Endodermal cell (in vitro differentiated cells): Measurements from ENCODE around the gene PRKRA. TPM values are rescaled to one million over a fixed set of nuclear protein-coding genes. Genes with fewer than 3 reads are reported as not detected.

Source experiments
- DNase-seq: peaks from one replicate; pipeline ENCODE4 v3.0.0-alpha.2; 2017
- H3K27ac ChIP-seq: 2 replicates; pipeline ENCODE4 v1.5.1; 2013; ENCODE audit warnings: mild to moderate bottlenecking, low read depth, low read length, moderate library complexity
- H3K27me3 ChIP-seq: 2 replicates; pipeline ENCODE4 v1.6.1; 2013; ENCODE audit warnings: mild to moderate bottlenecking, low read length, moderate library complexity; ENCODE audit not compliant: insufficient read depth, control insufficient read depth, poor library complexity, severe bottlenecking
- H3K36me3 ChIP-seq: 2 replicates; pipeline ENCODE4 v1.7.0; 2013; ENCODE audit warnings: mild to moderate bottlenecking, low read length, moderate library complexity; ENCODE audit not compliant: control insufficient read depth, insufficient read depth
- H3K4me1 ChIP-seq: one replicate; pipeline ENCODE4 v1.7.0; 2013; ENCODE audit warnings: low read length; ENCODE audit not compliant: control insufficient read depth, insufficient read depth
- H3K4me3 ChIP-seq: 2 replicates; pipeline ENCODE4 v1.5.1; 2013; ENCODE audit warnings: mild to moderate bottlenecking, low read length, moderate library complexity
- H3K9ac ChIP-seq: 2 replicates; pipeline ENCODE4 v1.6.1; 2013; ENCODE audit warnings: mild to moderate bottlenecking, low read length, moderate library complexity; ENCODE audit not compliant: poor library complexity, severe bottlenecking; ENCODE audit errors: extremely low read depth
- H3K9me3 ChIP-seq: 2 replicates; pipeline ENCODE4 v1.6.1; 2013; ENCODE audit warnings: mild to moderate bottlenecking, low read length, moderate library complexity; ENCODE audit not compliant: control insufficient read depth
- H3K27ac Mint-ChIP-seq: 2 replicates; pipeline ENCODE4 v1.8.0; 2020; ENCODE audit warnings: mixed read lengths
- H3K27me3 Mint-ChIP-seq: 2 replicates; pipeline ENCODE4 v1.8.0; 2021; ENCODE audit warnings: mild to moderate bottlenecking, mixed read lengths; ENCODE audit not compliant: insufficient read depth
- H3K36me3 Mint-ChIP-seq: 2 replicates; pipeline ENCODE4 v1.8.0; 2020; ENCODE audit warnings: low read depth, mixed read lengths
- H3K4me1 Mint-ChIP-seq: 2 replicates; pipeline ENCODE4 v1.8.0; 2020; ENCODE audit warnings: mixed read lengths
- H3K4me3 Mint-ChIP-seq: 2 replicates; pipeline ENCODE4 v1.8.0; 2020; ENCODE audit warnings: mild to moderate bottlenecking, moderate library complexity, mixed read lengths
- H3K9me3 Mint-ChIP-seq: 2 replicates; pipeline ENCODE4 v1.8.0; 2020; ENCODE audit warnings: mild to moderate bottlenecking, mixed read lengths
- CTCF ChIP-seq: fragments of 200-600 bp; sonication (generic); conservative IDR thresholded peaks from 2 replicates; pipeline ENCODE4 v1.5.0; 2021; ENCODE audit warnings: antibody characterized with exemption, mild to moderate bottlenecking
- WGBS, 2 experiments: methylation state at CpG; one replicate each; pipeline versions ENCODE4 v1.1.5 to v1.1.7; 2013; ENCODE audit warnings: missing lambda C conversion rate in 2 of 2, mixed read lengths in 1 of 2; ENCODE audit not compliant: insufficient coverage in 1 of 2, insufficient read length in 1 of 2; 5-methylcytosine and 5-hydroxymethylcytosine counted together
- total RNA-seq, 2 donors: library from RNA; stranded (reverse); fragmentation: NEBNext Ultra II Directional in 1 of 2; extraction: Animal tissue kit (Norgen Biotek cat#: 25700) in 1 of 2; gene quantifications; 2 replicates in 1 of 2; 3 replicates in 1 of 2; pipeline ENCODE4 v1.2.1, GENCODE V29; 2021

Gene PRKRA
- total RNA-seq, 2 donors from 2014 or later: 66.4 to 74.4 TPM

DNA sequence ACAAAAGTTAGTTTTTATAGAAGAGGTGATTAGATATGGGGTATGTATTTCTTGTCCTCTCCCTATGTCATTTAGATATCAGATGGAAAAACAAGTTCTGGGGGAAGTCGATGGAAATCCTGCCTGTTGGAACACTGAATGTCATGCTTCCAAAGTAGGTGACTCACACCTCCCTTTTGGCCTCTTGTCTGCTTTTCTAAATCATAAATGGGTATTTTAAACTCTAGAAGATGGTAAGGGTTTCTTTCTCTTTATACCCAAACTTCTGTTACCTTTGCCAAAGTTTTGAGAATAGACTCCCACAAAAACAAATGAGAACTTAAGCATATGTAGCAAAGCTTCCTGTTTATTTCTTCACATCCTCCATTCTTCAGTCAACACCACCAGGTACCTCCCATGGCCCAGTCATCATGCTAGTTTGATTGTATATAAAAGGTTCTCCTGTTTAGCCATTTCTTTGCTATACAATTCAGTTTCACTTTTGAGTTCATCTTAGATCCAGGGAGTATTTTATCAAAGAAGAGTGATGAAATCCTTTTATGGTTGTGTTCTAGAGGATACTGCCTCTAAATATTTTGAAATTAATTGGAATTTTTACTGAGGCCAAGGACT, 63.9 kb downstream of the PRKRA start:
- H3K9ac ChIP-seq: no peak overlapping the region
- WGBS, 2 experiments: 67 to 94% methylated on average over 1 of the region's 1 CpG
- H3K27ac ChIP-seq: no peak overlapping the region
- H3K27me3 ChIP-seq: no peaks in the 10 kb centered on the region
- H3K4me3 Mint-ChIP-seq: no peak overlapping the region
- no peaks in the 10 kb centered on the region for H3K9me3 ChIP-seq
- H3K9me3 Mint-ChIP-seq: no peaks in the 10 kb centered on the region
- peaks cover 19% of the 10 kb centered on the region for H3K36me3 ChIP-seq
- no peak for DNase-seq
- H3K27ac Mint-ChIP-seq: no peak overlapping the region
- no peaks in the 10 kb centered on the region for H3K27me3 Mint-ChIP-seq
- no peak overlapping the region for H3K4me3 ChIP-seq
- no peaks in the 10 kb centered on the region for H3K36me3 Mint-ChIP-seq
- TF ChIP-seq CTCF: no peak
- H3K4me1 ChIP-seq: no peaks in the 10 kb centered on the region
- peaks cover 16% of the 10 kb centered on the region for H3K4me1 Mint-ChIP-seq

DNA sequence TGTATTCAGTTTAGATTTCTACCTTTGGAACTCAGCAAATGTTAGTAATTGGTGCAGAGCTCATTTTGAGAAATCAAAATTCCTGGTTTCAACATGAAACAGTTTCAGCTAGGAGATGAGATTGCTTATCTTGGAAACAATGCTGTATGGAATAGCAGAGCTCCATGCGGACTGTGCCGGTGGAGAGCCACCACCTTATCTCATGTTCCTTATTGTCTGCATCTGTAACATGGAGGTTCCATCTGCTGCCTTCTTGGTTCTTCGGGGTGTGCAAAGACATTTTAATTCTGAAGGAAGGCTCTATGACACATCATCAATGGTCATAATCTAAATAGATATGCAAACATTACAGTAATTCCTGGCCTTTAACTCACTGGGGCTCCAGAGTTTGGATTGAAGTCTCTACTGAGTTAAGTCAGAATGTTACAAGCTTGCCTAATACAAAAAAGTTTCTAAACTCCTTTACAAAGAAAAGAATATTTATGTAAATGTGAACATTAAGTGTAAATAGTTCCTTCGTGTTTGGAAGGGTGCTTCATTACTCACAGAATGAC, 65.3 kb downstream of the PRKRA start:
- no peak overlapping the region for H3K4me3 ChIP-seq
- H3K36me3 Mint-ChIP-seq: no peaks in the 10 kb centered on the region
- H3K4me3 Mint-ChIP-seq: no peak overlapping the region
- H3K27me3 Mint-ChIP-seq: no peaks in the 10 kb centered on the region
- 91% methylated on average over 4 of the region's 4 CpGs; no CpG with 5 or more reads in 1 of the 2 experiments for WGBS, 2 experiments
- H3K27ac Mint-ChIP-seq: no peak overlapping the region
- H3K9me3 Mint-ChIP-seq: no peaks in the 10 kb centered on the region
- H3K27ac ChIP-seq: no peak overlapping the region
- H3K36me3 ChIP-seq: peaks cover 19% of the 10 kb centered on the region
- H3K4me1 Mint-ChIP-seq: peaks cover 16% of the 10 kb centered on the region
- TF ChIP-seq CTCF: no peak
- no peak for DNase-seq
- H3K9ac ChIP-seq: no peak overlapping the region
- H3K4me1 ChIP-seq: no peaks in the 10 kb centered on the region
- H3K27me3 ChIP-seq: no peaks in the 10 kb centered on the region
- H3K9me3 ChIP-seq: no peaks in the 10 kb centered on the region

GRCh38 chr2:178383718-178384117, 67.3 kb downstream of the PRKRA start:
- H3K4me3 Mint-ChIP-seq: no peak overlapping the region
- no peak overlapping the region for H3K27ac ChIP-seq
- H3K9me3 ChIP-seq: no peaks in the 10 kb centered on the region
- WGBS, 2 experiments: 94 to 96% methylated on average over 5 of the region's 5 CpGs
- H3K4me1 Mint-ChIP-seq: peaks cover 16% of the 10 kb centered on the region
- H3K36me3 ChIP-seq: peaks cover 11% of the 10 kb centered on the region
- TF ChIP-seq CTCF: no peak
- no peak overlapping the region for H3K27ac Mint-ChIP-seq
- DNase-seq: no peak
- H3K4me3 ChIP-seq: no peak overlapping the region
- H3K36me3 Mint-ChIP-seq: no peaks in the 10 kb centered on the region
- no peaks in the 10 kb centered on the region for H3K27me3 Mint-ChIP-seq
- no peaks in the 10 kb centered on the region for H3K9me3 Mint-ChIP-seq
- no peaks in the 10 kb centered on the region for H3K27me3 ChIP-seq
- no peak overlapping the region for H3K9ac ChIP-seq
- no peaks in the 10 kb centered on the region for H3K4me1 ChIP-seq

Other genes starting within 250 kb of the PRKRA start
- gene PJVK, start 203 bp upstream of the PRKRA start, total RNA-seq: 1 to 10 TPM; 5.5 to 6.3 TPM
- gene FKBP7, start 27.4 kb upstream of the PRKRA start, total RNA-seq: 1 to 10 TPM; 4.1 to 6.3 TPM
- gene PLEKHA3, start 29.3 kb upstream of the PRKRA start, total RNA-seq: 10 to 100 TPM; 21.2 to 22.8 TPM